ENCODE data around the gene MDFIC2.

MDFIC2 gene

GRCh38 chr3:70179111-70179510, 133.3 kb downstream of the MDFIC2 start:
- no peak for DNase-seq

DNA sequence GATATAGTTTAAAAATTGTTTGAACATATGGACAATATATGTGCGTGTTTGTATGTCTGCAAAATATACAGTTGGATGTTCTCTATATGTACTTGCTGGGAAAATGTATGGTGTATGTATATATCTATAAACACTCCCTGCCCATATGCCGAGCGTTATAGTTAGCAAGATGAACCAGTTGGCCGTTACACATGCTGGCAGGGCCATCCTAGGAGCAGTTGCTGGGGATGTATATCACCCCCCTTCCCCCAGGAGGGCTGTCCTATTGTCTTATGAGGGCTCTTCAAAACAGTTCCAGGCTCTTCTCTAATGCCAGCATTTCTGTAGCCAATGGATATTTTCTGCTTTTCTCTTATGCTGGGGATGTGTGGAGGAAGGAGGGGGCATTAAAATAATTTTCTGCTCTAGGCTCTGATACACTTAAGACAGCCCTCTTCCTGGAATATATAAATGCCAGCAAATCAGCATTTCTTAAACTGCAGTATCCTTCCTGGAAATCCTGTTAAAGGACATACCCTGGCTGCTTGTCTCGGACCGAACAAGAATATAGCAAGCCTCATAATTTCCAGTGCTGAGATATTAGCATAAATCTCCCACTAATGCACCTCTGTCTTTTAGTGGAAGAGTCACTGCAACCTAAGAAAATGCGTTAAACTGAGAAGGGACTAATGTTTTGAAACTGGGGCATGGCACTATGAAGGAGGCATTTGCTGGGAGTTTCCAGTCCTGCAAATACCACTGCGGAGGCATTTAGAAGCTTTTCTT, 134.4 kb downstream of the MDFIC2 start:
- no peak for DNase-seq

- no peak for DNase-seq
Measured at GRCh38 chr3:70176224-70176623, 136.2 kb downstream of the MDFIC2 start.

DNA sequence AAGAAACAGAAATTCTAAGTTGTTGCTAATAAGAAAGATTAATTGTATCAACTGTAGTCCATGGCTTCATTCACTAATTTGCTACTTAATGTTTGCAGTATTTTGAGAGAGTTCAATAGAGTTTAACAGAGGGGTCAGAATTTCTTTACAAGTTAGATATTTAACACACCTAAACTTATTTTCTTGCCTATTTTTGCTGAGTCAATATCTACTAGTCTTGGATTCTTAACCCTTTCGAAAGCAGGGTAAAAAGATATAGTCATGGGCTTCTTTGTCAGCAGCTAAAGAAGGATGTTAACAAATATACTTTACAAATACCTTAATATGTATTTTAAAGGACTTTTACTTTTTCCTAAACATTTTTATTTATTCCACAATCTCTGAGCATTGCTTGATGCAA, 155.6 kb downstream of the MDFIC2 start:
- no peak for DNase-seq

DNA sequence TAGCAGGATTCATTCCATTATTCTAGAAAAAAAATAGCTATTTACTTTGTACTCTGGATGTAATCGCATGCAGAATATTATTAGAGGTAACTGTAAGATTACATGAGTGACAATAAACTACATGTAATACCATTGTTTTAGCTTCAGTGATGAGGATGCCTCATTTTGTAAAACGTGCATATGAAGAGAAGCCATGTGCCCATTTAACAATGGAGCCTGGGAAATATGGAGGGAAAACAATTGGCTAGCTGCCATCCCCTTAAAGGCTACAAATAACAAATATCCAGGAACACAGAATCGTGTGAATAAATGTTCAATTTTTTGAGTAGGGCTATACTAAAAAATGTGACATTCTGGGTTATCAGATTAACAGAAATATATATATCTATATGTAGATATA, 161.8 kb downstream of the MDFIC2 start:
- DNase-seq: no peak

DNA sequence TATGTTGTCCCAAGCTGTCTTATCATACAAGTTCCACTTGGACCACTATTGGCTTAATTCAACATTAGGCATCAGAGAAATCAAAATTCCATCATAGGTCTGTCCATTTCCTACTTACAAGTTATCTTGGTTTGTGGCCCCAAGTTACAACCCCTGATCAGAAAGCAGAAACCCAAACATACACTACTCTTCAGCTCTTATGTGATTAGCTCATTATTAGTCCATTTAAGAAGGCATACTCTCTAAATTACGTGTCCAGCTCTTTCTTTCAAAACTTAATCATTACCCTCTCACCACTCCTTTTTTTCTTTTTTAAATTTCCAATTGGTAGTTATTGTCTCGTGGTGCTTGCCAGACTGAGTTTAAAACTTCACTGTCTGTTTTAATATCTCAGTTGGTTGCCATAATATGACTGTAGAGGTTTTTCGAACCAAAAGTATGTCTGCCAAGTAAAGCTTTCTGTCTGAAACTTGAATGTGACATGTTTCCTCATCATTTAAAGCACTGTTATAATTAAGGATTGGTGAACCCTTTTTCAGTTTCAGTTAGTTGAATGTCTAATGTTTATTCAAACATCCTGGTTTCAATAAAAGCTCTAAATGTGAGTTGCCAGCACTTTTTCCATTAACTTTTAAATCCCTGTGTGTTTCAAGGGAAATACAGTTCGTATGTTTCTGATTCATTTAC, 162.6 kb downstream of the MDFIC2 start:
- DNase-seq: no peak
